ENCODE data around the gene PLA2G1B.

GRCh38 chr12:120362516-120363273, 35.1 kb upstream of the PLA2G1B start:
- no peak for TF ChIP-seq CTCF (IDR thresholded peaks at IDR 0.05)
- TF ChIP-seq POLR2A (IDR thresholded peaks at IDR 0.05): no peak

All from Peyer's patch (tissue), 4 donors.